Measurements from ENCODE around the gene FIBCD1.

The FIBCD1 gene

DNA sequence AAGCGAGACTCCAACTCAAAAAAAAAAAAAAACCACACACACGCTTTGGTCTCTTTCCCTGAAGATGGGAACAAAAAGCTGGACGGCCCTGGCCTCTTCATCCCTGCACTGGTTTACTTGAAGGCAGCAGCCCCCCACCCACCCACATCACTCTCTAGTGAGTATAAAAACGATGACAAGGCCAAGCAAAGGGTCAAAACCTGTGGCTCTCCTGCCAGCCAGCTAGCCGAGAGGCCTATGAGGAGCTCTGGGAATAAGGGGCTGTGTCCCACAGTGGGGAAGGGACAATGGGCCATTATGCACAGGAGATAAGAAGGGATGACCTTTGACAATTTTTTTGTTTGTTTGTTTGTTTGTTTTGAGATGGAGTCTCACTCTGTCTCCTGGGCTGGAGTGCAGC lies 55.6 kb downstream of the FIBCD1 start:
- ChIA-PET POLR2A (no interaction called here), CTCF (no interaction called here)
- no peak for TF ChIP-seq HDGF (IDR thresholded peaks at IDR 0.05; ENCODE audit: borderline replicate concordance)
- no peak for TF ChIP-seq LEF1 (IDR thresholded peaks at IDR 0.05; ENCODE audit: borderline replicate concordance)
- no peak for TF ChIP-seq ZNF384 (IDR thresholded peaks at IDR 0.05)
- TF ChIP-seq ELF4 (IDR thresholded peaks at IDR 0.05): no peak
- TF ChIP-seq BHLHE40 (IDR thresholded peaks at IDR 0.05; ENCODE audit: borderline replicate concordance): no peak
- TF ChIP-seq ARNT (IDR thresholded peaks at IDR 0.05): no peak
- no peak for TF ChIP-seq TARDBP (IDR thresholded peaks at IDR 0.05)
- TF ChIP-seq L3MBTL2 (conservative IDR thresholded peaks at IDR 0.05): no peak
- no peak for TF ChIP-seq CTBP1 (IDR thresholded peaks at IDR 0.05; ENCODE audit: borderline replicate concordance)
- TF ChIP-seq SUZ12 (IDR thresholded peaks at IDR 0.05): no peak
- TF ChIP-seq NFRKB (IDR thresholded peaks at IDR 0.05): no peak
- no peak for TF ChIP-seq FOXK2 (IDR thresholded peaks at IDR 0.05)
- no peak for TF ChIP-seq SP1 (IDR thresholded peaks at IDR 0.05)
- no peak for TF ChIP-seq PKNOX1 (IDR thresholded peaks at IDR 0.05)
- DNase-seq (ENCODE audit: extremely low spot score): no peak

- ChIA-PET CTCF (no interaction called here), POLR2A (no interaction called here)
- no peak for TF ChIP-seq TARDBP (IDR thresholded peaks at IDR 0.05)
- TF ChIP-seq SUZ12 (IDR thresholded peaks at IDR 0.05): no peak
- no peak for TF ChIP-seq L3MBTL2 (conservative IDR thresholded peaks at IDR 0.05)
- no peak for TF ChIP-seq SP1 (IDR thresholded peaks at IDR 0.05)
- no peak for TF ChIP-seq LEF1 (IDR thresholded peaks at IDR 0.05; ENCODE audit: borderline replicate concordance)
- no peak for TF ChIP-seq BHLHE40 (IDR thresholded peaks at IDR 0.05; ENCODE audit: borderline replicate concordance)
- TF ChIP-seq CTBP1 (IDR thresholded peaks at IDR 0.05; ENCODE audit: borderline replicate concordance): no peak
- TF ChIP-seq FOXM1 (IDR thresholded peaks at IDR 0.05; ENCODE audit: borderline replicate concordance): no peak
- TF ChIP-seq HDGF (IDR thresholded peaks at IDR 0.05; ENCODE audit: borderline replicate concordance): no peak
- TF ChIP-seq NFRKB (IDR thresholded peaks at IDR 0.05): no peak
- TF ChIP-seq ELF4 (IDR thresholded peaks at IDR 0.05): no peak
- TF ChIP-seq ZNF384 (IDR thresholded peaks at IDR 0.05): no peak
- TF ChIP-seq PKNOX1 (IDR thresholded peaks at IDR 0.05): no peak
- TF ChIP-seq FOXK2 (IDR thresholded peaks at IDR 0.05): no peak
- TF ChIP-seq FOXA1 (IDR thresholded peaks at IDR 0.05): no peak
Measured at GRCh38 chr9:130882696-130883225, 56.3 kb downstream of the FIBCD1 start.

GRCh38 chr9:130881516-130881915 lies 57.5 kb downstream of the FIBCD1 start:
- TF ChIP-seq FOXM1 (IDR thresholded peaks at IDR 0.05; ENCODE audit: borderline replicate concordance) (no peak), FOXA1 (IDR thresholded peaks at IDR 0.05) (no peak), LEF1 (IDR thresholded peaks at IDR 0.05; ENCODE audit: borderline replicate concordance) (no peak), SP1 (IDR thresholded peaks at IDR 0.05) (no peak), PKNOX1 (IDR thresholded peaks at IDR 0.05) (no peak), FOXK2 (IDR thresholded peaks at IDR 0.05) (no peak), HDGF (IDR thresholded peaks at IDR 0.05; ENCODE audit: borderline replicate concordance) (no peak), L3MBTL2 (conservative IDR thresholded peaks at IDR 0.05) (no peak)
- ChIA-PET CTCF (interaction anchor here (1.5 kb wide), 1 partner anchor 11 kb away, joined by 4 read pairs; no protein-coding TSS in a partner anchor), POLR2A (no interaction called here)
- DNase-seq (ENCODE audit: extremely low spot score): no peak

More at GRCh38 chr9:130882696-130883225, 56.3 kb downstream of the FIBCD1 start:
- DNase-seq (ENCODE audit: extremely low spot score): no peak

DNA sequence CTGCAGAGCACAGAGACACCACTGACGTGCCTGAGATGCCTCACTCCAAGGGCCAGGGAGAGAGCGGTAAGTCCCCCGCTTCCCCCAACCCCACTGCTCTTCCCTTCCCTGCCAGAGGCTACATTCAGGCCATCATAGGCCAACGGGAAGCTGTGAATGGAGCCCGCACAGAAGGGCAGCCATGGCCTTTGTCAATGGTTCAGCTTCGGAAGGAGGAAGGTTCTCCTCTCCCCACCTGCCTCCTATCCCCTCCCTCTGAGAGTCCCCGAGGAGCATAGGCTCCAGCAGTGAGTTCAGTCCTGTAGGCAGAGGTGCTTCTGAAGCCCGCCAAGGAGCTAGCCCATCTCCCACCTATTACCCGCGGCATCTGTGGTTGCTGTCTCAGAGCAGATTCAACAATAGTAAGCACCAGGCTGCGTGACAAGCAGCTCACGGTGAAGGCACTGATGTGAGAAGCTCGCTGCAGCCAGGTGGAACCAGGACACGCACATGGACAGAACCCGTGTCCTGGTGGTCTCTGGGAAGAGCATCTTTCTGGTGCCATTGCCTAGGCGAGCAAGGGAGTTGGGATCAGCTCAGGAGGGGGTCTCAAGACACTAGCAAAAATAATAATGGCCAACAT lies 58.3 kb downstream of the FIBCD1 start:
- DNase-seq (ENCODE audit: extremely low spot score): no peak
- TF ChIP-seq ZNF384 (IDR thresholded peaks at IDR 0.05) (no peak), NFRKB (IDR thresholded peaks at IDR 0.05) (no peak), ELF4 (IDR thresholded peaks at IDR 0.05) (no peak), HDGF (IDR thresholded peaks at IDR 0.05; ENCODE audit: borderline replicate concordance) (no peak), L3MBTL2 (conservative IDR thresholded peaks at IDR 0.05) (no peak), FOXM1 (IDR thresholded peaks at IDR 0.05; ENCODE audit: borderline replicate concordance) (no peak), FOXA1 (IDR thresholded peaks at IDR 0.05) (no peak), LEF1 (IDR thresholded peaks at IDR 0.05; ENCODE audit: borderline replicate concordance) (no peak), SP1 (IDR thresholded peaks at IDR 0.05) (no peak), BHLHE40 (IDR thresholded peaks at IDR 0.05; ENCODE audit: borderline replicate concordance) (no peak), ARNT (IDR thresholded peaks at IDR 0.05) (no peak), PKNOX1 (IDR thresholded peaks at IDR 0.05) (no peak), SUZ12 (IDR thresholded peaks at IDR 0.05) (no peak), TARDBP (IDR thresholded peaks at IDR 0.05) (no peak), FOXK2 (IDR thresholded peaks at IDR 0.05) (no peak), CTBP1 (IDR thresholded peaks at IDR 0.05; ENCODE audit: borderline replicate concordance) (no peak)
- ChIA-PET CTCF (interaction anchor here (1.5 kb wide), 1 partner anchor 10 kb away, joined by 4 read pairs; no protein-coding TSS in a partner anchor), POLR2A (no interaction called here)

GRCh38 chr9:130879863-130880411 lies 59.1 kb downstream of the FIBCD1 start:
- DNase-seq (ENCODE audit: extremely low spot score): no peak
- ChIA-PET POLR2A (no interaction called here), CTCF (interaction anchor here (1.5 kb wide), 1 partner anchor 10 kb away, joined by 4 read pairs; no protein-coding TSS in a partner anchor)
- TF ChIP-seq SP1 (IDR thresholded peaks at IDR 0.05) (no peak), SUZ12 (IDR thresholded peaks at IDR 0.05) (no peak), FOXA1 (IDR thresholded peaks at IDR 0.05) (no peak), FOXK2 (IDR thresholded peaks at IDR 0.05) (no peak), L3MBTL2 (conservative IDR thresholded peaks at IDR 0.05) (no peak), BHLHE40 (IDR thresholded peaks at IDR 0.05; ENCODE audit: borderline replicate concordance) (no peak), LEF1 (IDR thresholded peaks at IDR 0.05; ENCODE audit: borderline replicate concordance) (no peak), TARDBP (IDR thresholded peaks at IDR 0.05) (no peak), HDGF (IDR thresholded peaks at IDR 0.05; ENCODE audit: borderline replicate concordance) (no peak), CTBP1 (IDR thresholded peaks at IDR 0.05; ENCODE audit: borderline replicate concordance) (no peak)
